ENCODE data around the gene FBXO38.
A peak's percentile ranks its signal among the peaks of the same experiment; 100 is the strongest.

The FBXO38 gene

GRCh38 chr5:148383564-148384379 lies at the start of gene FBXO38:
TSS of gene FBXO38 (plus strand) at chr5:148383958. CDS start at chr5:148394777, 10,819 bp downstream.
- DNase-seq (ENCODE audit: low read depth in 2 of 2) = peak; percentile 94 to 95

- no peak for DNase-seq (ENCODE audit: low read depth in 2 of 2)
These were observed 48.5 kb upstream of the FBXO38 start, which contains the start of gene SPINK9 for GRCh38 chr5:148335259-148335658. TSS of gene SPINK9 (plus strand) at chr5:148335559. CDS start at chr5:148335614, 55 bp downstream.

DNA sequence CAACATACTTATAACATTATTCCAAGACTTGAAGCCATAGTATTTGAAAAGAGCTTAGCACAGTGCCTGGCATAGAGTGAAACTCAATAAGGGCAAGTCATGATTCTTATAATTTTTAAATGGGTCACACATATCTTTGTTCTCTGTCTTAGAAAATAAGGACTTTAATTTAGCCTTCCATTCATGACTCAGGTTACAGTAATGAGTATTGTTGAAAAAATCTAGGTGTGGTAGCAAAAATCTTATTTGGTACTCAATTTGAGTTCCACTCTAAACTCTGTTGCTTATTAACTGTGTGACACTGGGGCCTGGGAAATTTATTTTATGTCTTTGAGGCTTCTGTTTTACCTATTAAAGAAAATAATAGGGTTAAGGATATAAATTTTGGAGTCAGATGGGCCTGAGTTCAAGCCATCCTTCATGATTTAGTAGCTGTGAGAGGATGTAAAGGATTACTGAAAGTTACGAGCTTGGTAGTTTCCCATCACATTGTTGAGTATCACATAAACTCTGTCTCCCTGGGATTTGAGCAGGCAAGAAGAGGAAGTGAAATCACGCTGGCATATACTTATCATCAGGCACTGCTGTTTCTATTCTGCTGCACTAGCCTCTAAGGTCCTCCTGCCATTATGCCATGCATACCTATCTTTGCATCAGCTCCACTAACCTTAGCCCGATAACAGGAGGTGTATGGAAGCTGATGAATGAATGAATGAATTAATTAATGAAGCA lies 46.9 kb upstream of the FBXO38 start:
- no peak for DNase-seq (ENCODE audit: low read depth in 2 of 2)

GRCh38 chr5:148342371-148343045 lies 41.2 kb upstream of the FBXO38 start:
- no peak for DNase-seq (ENCODE audit: low read depth in 2 of 2)

DNA sequence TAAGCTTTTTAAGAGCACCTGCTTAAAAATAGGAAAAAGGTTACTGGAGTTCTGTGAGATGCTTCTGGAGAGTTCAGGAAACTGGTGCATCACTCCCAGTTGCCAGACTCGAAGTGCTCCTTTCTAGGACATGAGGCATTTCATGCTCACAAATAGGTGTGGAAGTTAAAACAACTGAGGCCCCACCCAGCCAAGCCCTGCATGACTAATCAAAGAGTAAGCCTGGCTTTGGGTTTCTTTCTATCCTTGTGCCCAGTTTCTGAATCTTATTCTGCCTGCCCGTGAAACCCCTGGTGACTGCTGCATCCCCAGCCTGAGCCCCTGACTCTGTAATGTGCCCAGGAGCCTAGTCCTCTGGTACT lies 40.7 kb upstream of the FBXO38 start:
- no peak for DNase-seq (ENCODE audit: low read depth in 2 of 2)

DNA sequence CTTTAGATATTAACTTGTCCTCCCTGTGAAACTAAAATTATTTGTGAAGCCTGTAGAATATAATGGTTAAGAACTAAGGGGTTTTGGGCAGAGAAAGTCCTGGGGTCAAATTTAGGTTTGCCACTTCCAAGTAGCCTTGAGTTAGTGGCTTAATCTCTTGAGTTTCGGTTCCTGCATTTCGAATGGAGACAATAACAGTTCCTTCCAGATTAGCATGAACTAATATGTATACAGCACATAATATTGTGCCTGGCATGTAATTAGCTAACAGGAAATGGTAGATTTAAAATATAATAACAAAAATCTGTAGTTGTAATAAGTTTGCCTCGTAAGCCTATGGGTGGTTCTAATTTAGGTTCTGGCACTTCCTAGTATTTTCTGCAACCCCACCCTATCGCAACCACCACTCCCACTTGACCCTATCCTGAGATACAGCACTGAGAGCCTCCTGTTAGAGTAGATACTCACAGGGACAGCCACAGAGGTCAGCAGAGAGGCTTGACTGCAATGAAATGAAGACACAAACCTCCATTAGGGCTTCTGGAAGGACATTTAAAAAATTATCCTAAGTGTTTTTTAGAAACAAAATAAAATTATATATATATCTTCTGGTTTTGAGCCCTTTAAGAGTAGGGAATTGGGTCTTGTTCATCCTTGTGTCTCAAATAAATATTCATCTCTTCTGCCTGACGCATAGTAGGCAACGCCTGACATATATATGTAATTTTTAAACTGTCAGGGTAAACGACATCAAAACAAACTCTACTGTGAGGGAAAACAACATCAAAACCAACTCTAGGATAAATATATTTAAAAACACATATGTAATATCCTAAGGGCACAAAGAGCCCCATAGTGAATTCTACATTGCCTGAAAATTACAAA lies 39.9 kb upstream of the FBXO38 start:
- no peak for DNase-seq (ENCODE audit: low read depth in 2 of 2)

GRCh38 chr5:148347706-148348105 lies 36.1 kb upstream of the FBXO38 start:
- no peak for DNase-seq (ENCODE audit: low read depth in 2 of 2)

GRCh38 chr5:148352696-148353095 lies 31.1 kb upstream of the FBXO38 start:
- no peak for DNase-seq (ENCODE audit: low read depth in 2 of 2)

DNA sequence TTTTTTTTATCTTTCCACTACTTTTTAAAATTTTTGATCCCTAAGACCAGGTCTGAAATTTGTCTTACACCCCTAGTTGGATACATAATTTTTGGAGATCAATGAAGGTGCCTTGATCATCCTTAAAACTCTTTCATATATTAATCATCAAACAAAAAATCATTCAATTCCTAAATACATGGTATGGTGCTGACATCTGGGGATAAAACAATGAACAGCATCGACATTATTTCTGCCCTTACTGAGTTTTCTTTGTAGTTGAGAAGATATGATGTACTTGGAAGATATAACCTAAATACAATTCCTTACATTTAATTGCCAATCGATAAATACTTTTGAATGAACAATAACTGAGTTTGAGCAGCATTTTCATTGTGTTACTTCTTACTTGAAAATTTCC lies 30.1 kb upstream of the FBXO38 start:
- no peak for DNase-seq (ENCODE audit: low read depth in 2 of 2)

DNA sequence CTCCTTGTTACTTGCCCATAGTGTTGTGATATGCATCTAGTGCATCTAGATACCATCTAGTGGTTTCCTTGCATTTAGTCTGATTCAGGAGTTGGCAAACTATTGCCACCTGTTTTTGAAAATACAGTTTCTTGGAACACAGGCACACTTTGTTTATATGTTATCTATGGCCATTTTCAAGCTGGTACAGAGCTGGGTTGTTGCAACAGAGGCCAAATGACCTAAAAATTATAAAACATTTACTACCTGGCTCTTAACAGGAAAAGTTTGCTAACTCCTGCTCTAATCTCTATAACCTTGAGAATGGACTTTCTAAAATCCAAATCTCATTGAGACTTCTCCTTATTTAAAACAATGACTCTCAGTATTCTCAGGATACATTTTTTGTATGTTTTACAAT lies 19.4 kb upstream of the FBXO38 start:
- DNase-seq (ENCODE audit: low read depth in 2 of 2) = no peak

DNA sequence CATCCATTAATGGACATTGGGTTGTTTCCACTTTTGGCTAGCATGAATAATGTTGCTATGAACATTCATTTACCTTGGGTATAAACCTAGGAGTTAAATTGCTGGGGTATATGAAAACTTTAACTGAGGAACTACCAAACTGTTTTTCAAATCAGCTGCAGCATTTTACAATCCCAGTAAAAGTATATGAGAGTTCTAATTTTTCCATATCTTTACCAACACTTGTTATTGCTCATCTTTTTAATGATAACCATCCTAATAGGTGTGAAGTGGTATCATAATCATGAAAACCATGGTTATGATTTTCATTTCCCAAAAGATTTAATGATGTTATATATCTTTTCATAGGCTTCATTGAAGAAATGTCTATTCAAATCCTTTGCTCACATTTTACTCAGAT lies 15.5 kb upstream of the FBXO38 start:
- no peak for DNase-seq (ENCODE audit: low read depth in 2 of 2)

DNA sequence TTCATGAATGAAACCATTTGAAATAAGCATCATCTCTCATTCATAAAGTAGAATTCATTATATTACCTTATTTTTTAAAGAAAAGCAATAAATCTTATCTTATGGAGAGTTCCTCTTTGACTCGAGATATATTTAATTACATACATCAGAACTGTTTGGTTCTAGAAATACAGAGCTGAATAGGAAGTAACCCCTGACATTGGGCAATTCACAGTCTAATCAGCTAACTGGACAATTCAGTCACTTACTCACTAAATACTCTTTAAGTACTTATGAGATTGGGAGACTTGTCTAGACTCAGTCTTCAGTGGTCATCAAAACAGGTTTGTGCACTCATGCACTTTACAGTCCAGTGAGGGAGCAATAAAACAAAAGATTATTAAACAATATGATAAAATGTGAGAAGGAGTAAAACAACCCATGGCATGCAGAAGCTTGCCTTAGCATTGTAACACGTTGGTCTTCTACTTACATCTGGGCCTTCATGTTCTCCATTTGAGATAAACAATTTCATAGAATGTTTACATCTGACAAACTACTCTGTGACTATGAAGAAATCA lies 11.5 kb upstream of the FBXO38 start:
- DNase-seq (ENCODE audit: low read depth in 2 of 2) = no peak

GRCh38 chr5:148372893-148373292 lies 10.9 kb upstream of the FBXO38 start:
- no peak for DNase-seq (ENCODE audit: low read depth in 2 of 2)

DNA sequence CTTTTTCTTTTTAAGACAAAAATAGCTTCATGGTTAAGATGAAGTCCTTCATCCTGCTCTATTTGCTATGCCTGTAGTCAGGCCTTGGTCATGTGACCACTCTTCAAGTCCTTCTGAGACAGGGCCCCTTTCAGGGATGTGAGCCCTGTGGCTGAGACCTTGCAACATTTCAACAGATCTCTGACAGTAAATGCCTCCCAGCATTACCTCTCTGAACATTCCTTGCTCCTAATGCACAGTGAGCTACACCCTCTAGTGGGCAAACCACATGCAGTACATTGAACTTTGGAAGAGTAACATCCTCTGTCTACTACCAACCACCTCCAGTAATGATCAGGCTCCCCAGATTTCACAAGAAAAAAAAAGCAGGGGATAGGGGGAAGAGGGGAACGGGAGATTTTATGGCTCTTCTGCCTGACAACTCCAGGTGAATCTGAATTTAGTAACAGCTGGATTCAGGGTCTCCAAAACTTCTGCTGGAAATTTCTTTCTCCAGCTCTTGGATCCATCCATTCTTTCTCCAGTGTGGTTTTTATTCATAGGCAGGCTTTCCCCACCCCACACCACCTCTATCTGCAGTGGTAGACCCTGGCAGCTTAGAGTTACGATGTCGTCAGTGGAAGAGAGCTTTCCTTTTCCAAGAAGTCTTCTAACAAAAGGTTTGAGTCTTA lies 8.9 kb upstream of the FBXO38 start:
- DNase-seq (ENCODE audit: low read depth in 2 of 2) = no peak

GRCh38 chr5:148376198-148376597 lies 7.6 kb upstream of the FBXO38 start:
- no peak for DNase-seq (ENCODE audit: low read depth in 2 of 2)

- no peak for DNase-seq (ENCODE audit: low read depth in 2 of 2)
These were observed 5.1 kb upstream of the FBXO38 start for GRCh38 chr5:148378670-148379069.

DNA sequence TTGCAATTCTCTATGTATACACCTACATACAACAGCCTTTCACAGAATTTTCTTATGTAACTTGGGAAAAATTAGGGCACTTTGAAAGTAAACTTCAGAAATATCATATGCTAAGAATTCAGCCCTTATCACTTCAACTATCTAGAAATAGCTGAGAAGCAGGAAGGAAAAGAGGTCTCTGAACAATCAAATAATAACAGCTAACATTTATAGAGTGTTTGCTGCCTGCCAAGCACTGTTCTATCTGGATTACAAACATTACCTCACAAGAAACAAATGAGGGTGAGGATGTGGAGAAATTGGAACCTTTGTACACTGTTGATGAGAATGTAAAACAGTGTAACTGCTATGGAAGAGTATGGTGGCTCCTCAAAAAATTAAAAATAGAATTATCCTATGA lies 4.4 kb upstream of the FBXO38 start:
- no peak for DNase-seq (ENCODE audit: low read depth in 2 of 2)

GRCh38 chr5:148381906-148382305 lies 1.9 kb upstream of the FBXO38 start:
- no peak for DNase-seq (ENCODE audit: low read depth in 2 of 2)

DNA sequence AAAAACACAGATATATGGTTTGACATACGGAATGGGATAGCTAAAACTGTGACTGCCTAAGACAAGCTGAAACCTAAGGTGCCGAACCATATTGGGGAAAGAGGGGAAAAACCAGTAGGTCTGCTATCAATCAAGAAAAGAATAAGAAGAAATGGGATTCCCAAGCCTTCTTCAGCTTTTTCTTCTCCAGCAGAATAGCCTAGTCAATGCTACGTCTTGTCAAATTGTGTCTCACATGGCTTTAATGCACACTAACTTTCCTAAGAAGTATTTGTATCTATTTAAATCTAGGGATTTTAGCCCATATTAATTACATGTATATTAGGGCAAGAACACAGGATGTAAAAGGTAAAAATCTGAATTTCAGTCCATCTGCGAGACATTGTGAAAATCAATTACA lies 797 bp upstream of the FBXO38 start:
- DNase-seq (ENCODE audit: low read depth in 2 of 2) = no peak

- DNase-seq (ENCODE audit: low read depth in 2 of 2) = no peak
These were observed 601 bp downstream of the FBXO38 start for GRCh38 chr5:148384380-148384737.

- no peak for DNase-seq (ENCODE audit: low read depth in 2 of 2)
These were observed 1.3 kb downstream of the FBXO38 start for GRCh38 chr5:148385094-148385493.
